Ishikawa (cell line): ENCODE measurements around the gene FOS.

Source experiments
- CEBPB ChIP-seq: IDR thresholded peaks from 2 replicates; pipeline ENCODE4 v1.6.1; 2012
- CREB1 ChIP-seq: IDR thresholded peaks from 2 replicates; pipeline ENCODE4 v1.6.1; 2012; ENCODE audit warnings: low read depth
- EGR1 ChIP-seq: IDR thresholded peaks from 2 replicates; pipeline ENCODE4 v1.6.1; 2012
- EP300 ChIP-seq: IDR thresholded peaks from 2 replicates; pipeline ENCODE4 v1.6.1; 2012; ENCODE audit warnings: borderline replicate concordance
- FOXM1 ChIP-seq: IDR thresholded peaks from 2 replicates; pipeline ENCODE4 v1.6.1; 2012; ENCODE audit warnings: low read depth, borderline replicate concordance
- NFIC ChIP-seq: IDR thresholded peaks from 2 replicates; pipeline ENCODE4 v1.6.1; 2012
- RAD21 ChIP-seq: IDR thresholded peaks from 2 replicates; pipeline ENCODE4 v1.6.1; 2012; ENCODE audit warnings: low read depth
- TAF1 ChIP-seq: IDR thresholded peaks from 2 replicates; pipeline ENCODE4 v1.6.1; 2012; ENCODE audit warnings: low read depth, mild to moderate bottlenecking
- TCF12 ChIP-seq: IDR thresholded peaks from 2 replicates; pipeline ENCODE4 v1.6.1; 2012; ENCODE audit warnings: low read depth
- TEAD4 ChIP-seq: IDR thresholded peaks from 2 replicates; pipeline ENCODE4 v1.6.1; 2012
- USF1 ChIP-seq: IDR thresholded peaks from 2 replicates; pipeline ENCODE4 v1.6.1; 2012
- YY1 ChIP-seq: IDR thresholded peaks from 2 replicates; pipeline ENCODE4 v1.6.1; 2012; ENCODE audit warnings: low read depth
- ZBTB7A ChIP-seq: IDR thresholded peaks from 2 replicates; pipeline ENCODE4 v1.6.1; 2012; ENCODE audit warnings: low read depth
- TF ChIP-seq, protein P1 (sequence below): IDR thresholded peaks from 2 replicates; pipeline ENCODE4 v1.6.1; 2012
- TF ChIP-seq, protein P2 (sequence below): IDR thresholded peaks from 2 replicates; pipeline ENCODE4 v1.6.1; 2012; ENCODE audit warnings: low read depth, mild to moderate bottlenecking

Gene FOS

DNA sequence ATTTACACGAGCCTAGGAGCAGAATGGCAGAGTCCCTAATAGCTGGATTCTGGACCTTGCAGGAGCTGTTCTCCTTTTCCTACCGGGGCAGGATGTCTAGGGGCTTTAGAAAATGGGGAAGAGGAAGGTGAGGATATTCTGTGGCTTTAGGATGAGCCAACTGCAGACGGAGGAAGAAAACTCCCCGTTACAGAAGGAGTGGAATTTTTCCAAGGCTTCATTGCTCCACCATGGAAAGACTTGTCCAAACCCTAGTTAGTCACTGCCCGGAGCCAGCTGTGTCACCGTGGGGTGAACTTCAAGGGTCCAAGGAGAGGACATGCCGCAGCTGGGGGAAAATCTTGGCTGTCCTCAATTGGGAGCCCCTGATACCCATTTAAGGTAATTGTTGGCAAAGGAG, 41.6 kb downstream of the FOS start:
- no peak for TF ChIP-seq CEBPB
- TF ChIP-seq CREB1 = no peak
- no peak for TF ChIP-seq NFIC
- no peak for TF ChIP-seq EGR1
- TF ChIP-seq YY1 = no peak
- TF ChIP-seq TCF12 = no peak
- TF ChIP-seq TAF1 = no peak
- no peak for TF ChIP-seq EP300
- TF ChIP-seq TEAD4 = no peak
- TF ChIP-seq ZBTB7A = no peak
- TF ChIP-seq FOXM1 = no peak
- TF ChIP-seq, protein P1, sequence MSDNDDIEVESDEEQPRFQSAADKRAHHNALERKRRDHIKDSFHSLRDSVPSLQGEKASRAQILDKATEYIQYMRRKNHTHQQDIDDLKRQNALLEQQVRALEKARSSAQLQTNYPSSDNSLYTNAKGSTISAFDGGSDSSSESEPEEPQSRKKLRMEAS = no peak
- TF ChIP-seq, protein P2, sequence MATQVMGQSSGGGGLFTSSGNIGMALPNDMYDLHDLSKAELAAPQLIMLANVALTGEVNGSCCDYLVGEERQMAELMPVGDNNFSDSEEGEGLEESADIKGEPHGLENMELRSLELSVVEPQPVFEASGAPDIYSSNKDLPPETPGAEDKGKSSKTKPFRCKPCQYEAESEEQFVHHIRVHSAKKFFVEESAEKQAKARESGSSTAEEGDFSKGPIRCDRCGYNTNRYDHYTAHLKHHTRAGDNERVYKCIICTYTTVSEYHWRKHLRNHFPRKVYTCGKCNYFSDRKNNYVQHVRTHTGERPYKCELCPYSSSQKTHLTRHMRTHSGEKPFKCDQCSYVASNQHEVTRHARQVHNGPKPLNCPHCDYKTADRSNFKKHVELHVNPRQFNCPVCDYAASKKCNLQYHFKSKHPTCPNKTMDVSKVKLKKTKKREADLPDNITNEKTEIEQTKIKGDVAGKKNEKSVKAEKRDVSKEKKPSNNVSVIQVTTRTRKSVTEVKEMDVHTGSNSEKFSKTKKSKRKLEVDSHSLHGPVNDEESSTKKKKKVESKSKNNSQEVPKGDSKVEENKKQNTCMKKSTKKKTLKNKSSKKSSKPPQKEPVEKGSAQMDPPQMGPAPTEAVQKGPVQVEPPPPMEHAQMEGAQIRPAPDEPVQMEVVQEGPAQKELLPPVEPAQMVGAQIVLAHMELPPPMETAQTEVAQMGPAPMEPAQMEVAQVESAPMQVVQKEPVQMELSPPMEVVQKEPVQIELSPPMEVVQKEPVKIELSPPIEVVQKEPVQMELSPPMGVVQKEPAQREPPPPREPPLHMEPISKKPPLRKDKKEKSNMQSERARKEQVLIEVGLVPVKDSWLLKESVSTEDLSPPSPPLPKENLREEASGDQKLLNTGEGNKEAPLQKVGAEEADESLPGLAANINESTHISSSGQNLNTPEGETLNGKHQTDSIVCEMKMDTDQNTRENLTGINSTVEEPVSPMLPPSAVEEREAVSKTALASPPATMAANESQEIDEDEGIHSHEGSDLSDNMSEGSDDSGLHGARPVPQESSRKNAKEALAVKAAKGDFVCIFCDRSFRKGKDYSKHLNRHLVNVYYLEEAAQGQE = no peak
- no peak for TF ChIP-seq USF1
- no peak for TF ChIP-seq RAD21

- TF ChIP-seq, protein P2 = no peak
- TF ChIP-seq TAF1 = no peak
Measured at GRCh38 chr14:75322746-75323145, 44.1 kb downstream of the FOS start.

- TF ChIP-seq TAF1 (no peak), RAD21 (no peak), NFIC (no peak), ZBTB7A (no peak), EGR1 (no peak), TCF12 (no peak), USF1 (no peak), CEBPB (no peak), CREB1 (no peak)
- TF ChIP-seq, protein P1 = no peak
Measured at GRCh38 chr14:75323571-75323970, 44.9 kb downstream of the FOS start.

- TF ChIP-seq TAF1 (no peak), CEBPB (no peak), USF1 (no peak), RAD21 (no peak), EP300 (no peak), CREB1 (no peak), TEAD4 (no peak), ZBTB7A (no peak), NFIC (no peak), YY1 (no peak), TCF12 (no peak), EGR1 (no peak), FOXM1 (no peak)
- TF ChIP-seq, protein P2 = no peak
- TF ChIP-seq, protein P1 = no peak
Measured at GRCh38 chr14:75328558-75329155, 50.0 kb downstream of the FOS start.
